GM18511 (cell line): ENCODE data around the gene MYO16.

Source experiments
- ATAC-seq: cut with Tn5 transposase; IDR thresholded peaks from one replicate; pipeline ENCODE4 v1.9.1; 2021; ENCODE audit warnings: mild to moderate bottlenecking, moderate library complexity; ENCODE audit not compliant: unreplicated experiment

The MYO16 gene

DNA sequence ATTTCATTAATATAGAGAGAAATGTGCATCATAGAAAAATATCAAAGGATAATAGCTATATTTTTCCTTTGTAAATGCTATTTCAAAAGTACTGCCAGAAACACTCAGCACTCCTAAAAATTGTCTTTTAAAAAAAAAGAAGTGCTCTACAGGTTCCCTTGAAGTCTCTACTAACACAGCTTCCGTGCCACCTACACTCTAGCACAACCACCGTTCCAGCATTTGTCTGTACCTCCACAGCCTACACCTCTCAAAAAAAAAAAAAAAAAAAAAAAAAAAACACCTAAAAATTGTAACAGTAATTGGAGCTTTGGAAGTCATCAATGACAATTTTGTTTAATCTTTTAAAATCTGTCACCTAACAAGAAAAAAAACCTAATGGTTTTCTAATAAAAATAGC lies 485.6 kb downstream of the MYO16 start:
- ATAC-seq, result no peak

- no peak for ATAC-seq
Measured at GRCh38 chr13:109118521-109118920, 489.1 kb downstream of the MYO16 start.

DNA sequence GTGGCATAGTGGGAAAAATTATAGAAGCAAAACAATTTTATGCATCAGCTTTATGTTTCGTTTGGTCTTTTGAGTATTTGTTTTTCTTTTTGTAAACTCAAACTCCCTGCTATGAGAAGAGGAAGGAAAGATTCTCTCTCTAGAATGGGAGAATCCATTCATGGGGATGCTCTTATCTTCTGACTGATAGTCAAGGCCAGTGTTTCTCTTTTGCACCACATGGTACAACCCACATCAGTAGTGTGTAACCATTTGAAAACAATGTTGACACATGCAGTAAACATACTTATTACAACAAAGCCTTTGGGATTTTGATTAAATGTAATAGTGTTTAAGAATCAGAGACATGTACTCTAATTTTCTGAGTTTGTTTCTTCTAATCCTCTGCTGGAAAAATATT lies 490.5 kb downstream of the MYO16 start:
- ATAC-seq, result no peak

- ATAC-seq, result no peak
Measured at GRCh38 chr13:109121826-109122225, 492.4 kb downstream of the MYO16 start.

DNA sequence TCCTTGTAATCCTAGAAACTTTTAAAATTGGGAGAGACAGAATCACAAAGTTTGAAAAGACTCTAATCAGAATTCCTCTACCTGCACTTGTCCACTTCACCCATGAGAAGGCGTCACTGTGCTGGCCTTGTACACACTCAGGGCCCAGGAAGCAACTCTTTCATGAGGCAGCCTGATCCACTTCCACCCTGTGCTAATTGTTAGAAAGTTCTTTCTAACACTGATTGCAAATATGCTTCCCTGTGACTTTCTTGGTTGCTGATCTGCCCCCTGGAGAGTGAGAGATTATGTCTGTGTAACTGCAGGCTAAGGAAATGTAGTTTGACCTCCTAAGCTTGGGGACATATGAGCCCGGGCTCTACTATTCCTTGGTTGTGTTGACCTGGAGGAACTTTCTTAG lies 494.6 kb downstream of the MYO16 start:
- no peak for ATAC-seq

- no peak for ATAC-seq
Measured at GRCh38 chr13:109126178-109126577, 496.8 kb downstream of the MYO16 start.

- ATAC-seq, result no peak
Measured at GRCh38 chr13:109126891-109127641, 497.7 kb downstream of the MYO16 start.

GRCh38 chr13:109128121-109128520 lies 498.7 kb downstream of the MYO16 start:
- ATAC-seq, result no peak

DNA sequence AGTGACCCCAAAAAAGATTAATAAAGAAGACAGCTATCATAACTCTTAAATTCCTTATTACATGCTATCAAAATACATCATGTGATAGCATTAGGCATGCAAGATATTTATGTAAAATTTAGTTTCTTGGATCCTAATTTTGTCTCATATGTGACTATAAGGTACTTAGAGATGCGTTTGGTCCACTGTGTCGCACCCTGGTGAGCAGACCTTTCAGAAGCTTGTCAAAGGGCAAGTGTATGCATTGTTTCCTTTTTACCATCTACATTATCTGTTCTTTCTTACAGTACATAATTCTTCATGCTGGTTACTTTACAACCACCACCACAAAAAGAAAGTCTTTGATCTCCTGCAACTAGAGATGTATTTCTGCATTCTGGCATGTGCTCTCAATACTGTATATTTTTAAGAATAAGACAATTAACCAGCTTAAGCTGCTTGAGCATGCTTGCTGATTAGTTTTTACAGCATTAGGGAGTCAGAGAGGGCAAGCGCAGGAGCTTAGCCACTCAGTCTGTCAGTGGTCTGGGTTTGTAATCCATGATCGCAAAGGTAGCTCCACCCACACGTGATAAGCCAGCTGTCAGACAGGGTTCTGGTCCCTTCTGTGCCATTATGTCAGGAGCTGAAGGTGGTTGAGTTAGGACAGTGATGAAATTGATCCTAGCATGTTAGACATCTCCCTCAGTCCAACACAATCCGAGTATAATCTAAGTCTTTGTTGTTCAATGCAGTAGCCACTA lies 500.9 kb downstream of the MYO16 start:
- ATAC-seq, result no peak

DNA sequence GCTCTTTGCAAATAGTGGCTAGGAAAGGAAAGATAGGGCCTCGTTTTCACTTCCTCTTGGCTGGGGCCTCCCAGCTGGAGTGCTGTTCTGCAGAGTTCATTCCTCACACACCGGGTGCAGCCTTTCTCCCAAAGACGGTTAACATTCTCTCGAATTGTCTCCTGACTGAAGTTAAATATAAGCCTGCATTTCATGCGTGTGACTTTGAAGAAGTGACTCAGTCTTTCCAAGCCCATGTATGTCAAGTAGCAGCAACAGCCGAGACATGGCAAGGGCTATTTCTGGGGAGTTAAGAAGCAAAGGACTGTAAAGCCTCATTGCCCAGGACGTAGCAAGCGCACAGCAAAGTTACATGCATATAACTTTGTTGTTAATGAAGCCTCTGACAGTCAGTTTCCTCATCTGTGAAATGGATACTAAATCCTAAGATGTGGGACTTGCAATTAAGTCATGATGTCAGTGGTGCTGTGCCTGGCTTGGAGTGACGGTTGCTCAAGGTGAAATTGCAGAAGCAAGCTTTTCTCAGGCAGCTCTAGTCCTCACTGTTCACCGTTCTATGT lies 502.4 kb downstream of the MYO16 start:
- ATAC-seq, result peak; percentile 90

DNA sequence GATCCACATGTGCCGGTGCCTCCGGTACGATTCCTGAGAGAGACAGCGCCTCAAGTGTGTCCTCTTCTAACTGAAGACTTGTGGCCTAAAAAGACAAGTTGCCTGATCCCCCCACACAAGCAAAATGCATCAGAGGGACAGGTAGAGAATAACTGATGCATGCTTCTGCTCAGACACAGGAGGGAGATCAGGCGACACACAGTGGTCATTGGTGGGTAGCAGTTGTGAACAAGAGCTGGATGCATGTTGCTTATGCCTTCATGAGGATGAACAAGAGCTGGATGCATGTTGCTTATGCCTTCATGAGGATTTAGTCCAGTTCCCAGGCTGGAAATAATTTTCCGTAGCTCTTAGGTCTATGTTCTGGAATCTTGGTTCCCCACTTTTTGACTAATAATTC lies 505.6 kb downstream of the MYO16 start:
- ATAC-seq, result no peak

DNA sequence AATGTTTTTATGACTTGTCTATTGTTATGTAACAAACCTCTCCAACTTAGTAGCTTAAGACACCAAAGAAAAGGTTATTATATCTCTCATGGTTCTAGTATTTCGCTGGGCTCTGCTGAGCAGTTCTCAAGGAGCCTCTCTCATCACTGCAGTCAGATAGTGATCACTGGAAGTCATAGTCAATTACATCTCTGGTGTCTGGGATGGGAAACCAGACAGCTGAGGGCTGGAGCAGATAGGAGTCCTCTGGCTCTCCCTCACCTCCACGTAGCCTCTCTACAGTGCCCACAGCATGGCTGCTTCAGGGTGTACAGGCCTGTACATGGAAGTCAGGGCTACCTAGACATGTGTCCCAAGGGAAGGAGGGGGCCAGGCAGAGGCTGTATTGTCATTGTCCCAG lies 507.5 kb downstream of the MYO16 start:
- no peak for ATAC-seq

- no peak for ATAC-seq
Measured at GRCh38 chr13:109139346-109139745, 509.9 kb downstream of the MYO16 start.

DNA sequence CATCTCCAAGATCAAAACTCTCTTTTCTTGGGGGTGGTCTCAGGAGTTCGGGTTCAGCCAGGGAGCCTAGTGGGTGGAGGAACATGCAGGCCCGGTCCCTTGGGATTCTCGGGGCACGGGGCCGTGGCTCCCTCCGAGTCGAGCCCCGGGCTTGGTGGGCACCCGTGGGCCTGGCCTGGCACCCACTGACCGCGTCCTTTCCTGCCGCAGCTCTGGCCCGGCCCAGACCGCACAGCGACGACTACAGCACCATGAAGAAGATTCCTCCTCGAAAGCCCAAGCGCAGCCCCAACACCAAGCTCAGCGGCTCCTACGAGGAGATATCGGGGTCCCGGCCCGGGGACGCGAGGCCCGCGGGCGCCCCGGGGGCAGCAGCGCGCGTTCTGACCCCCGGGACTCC lies 510.6 kb downstream of the MYO16 start:
- no peak for ATAC-seq

- ATAC-seq, result no peak
Measured at GRCh38 chr13:109140479-109141349, 511.3 kb downstream of the MYO16 start.

DNA sequence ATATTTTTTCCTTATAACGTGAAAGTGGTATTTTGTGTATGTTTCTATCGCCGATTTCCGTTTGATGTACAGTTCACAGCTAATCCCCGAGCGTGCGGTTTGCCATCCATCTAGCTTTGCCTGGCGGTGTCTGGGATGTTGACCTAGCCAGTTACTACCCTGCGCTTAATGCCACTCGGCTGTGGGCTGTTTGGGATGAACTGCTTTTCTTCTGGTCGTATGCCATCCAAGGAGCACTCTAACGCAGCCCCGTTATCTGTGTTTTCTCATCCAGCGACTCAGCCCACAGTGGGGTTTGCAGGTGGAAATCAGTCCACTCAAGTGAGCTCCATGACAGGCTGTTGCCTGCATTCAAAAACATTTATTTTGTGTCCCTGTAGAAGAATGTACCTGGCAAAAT lies 512.3 kb downstream of the MYO16 start:
- ATAC-seq, result no peak

DNA sequence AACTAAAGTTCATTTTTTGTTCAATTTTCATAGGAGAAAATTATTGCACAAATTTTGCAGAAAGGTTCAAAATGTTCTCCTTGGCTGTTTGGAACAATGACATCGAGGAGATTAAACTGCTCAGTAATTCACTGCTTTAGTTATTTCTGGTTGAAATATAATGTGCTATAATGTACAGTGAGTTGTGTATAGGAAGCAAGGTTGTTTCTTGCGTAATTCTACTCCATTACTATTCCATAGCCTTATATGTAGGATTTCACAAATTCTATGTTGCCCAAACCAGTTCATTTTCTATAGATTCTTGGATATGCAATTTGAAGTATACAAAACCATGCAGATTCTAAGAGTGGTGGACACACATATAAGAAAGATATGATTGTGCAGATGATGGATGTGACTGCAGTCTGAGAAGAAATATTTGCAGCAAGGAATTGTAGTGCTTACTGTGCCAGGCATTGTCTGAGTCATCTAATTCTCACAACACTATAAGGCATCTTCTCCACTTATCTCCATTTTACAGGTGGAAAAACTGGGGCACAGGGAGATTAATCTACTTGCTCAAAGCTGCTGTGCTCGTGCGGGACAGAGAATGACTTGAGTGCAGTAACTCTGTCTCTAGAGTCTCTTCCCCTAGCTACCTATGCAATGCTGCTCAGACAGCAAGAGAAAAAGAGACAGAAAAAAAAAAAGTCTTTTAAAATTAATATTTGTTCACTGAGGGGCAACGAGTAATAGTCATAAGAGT lies 515.5 kb downstream of the MYO16 start:
- ATAC-seq, result peak; percentile 32

DNA sequence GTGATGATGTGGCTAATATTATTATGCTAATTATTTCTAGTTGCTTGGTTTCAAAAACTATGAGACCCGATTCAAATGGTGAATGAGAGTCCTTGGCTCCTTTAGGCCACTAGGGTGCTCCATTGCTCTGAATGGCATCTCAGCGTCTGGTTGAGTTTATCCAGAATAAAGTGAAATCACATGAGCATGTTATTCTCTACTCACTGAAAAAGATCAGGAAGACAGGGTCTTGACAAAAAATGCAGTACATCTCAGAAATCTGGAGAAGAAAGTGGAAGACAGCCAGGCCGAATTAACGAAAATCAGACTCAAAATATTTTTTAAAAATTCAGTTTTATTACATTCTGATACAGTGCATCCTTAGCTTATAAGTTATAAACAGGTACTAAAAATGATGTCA lies 516.2 kb downstream of the MYO16 start:
- ATAC-seq, result peak; percentile 89

DNA sequence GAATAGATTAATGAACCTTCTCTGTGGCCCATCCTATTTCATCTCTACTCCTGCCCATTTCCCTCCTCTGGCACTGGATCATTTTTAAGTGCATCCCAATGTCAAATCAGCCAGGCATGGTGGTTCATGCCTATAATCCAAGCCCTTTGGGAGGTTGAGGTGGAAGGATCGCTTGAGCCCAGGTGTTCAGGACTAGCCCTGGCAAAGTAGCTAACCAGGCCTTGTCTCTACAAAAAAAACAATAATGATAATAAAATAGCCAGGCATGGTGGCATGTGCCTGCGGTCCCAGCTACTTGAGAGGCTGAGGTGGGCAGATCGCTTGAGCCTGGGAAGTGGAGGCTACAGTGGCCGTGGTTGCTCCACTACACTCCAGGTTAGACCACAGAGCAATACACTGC lies 517.0 kb downstream of the MYO16 start:
- ATAC-seq, result no peak

- no peak for ATAC-seq
Measured at GRCh38 chr13:109146912-109147647, 517.7 kb downstream of the MYO16 start.
